NCI-H524 (cell line): ENCODE data around the gene CDC14A.
"Not testable (repeated sequence)": the region's sequence is repeated elsewhere in the genome, so short reads cannot be mapped to it uniquely, and the experiment has no call there.

Experiments used
- DNase-seq, 2 experiments: peaks; one replicate each; lab custom pipeline; 2025; lab: John Stamatoyannopoulos, UW

Gene CDC14A

DNA sequence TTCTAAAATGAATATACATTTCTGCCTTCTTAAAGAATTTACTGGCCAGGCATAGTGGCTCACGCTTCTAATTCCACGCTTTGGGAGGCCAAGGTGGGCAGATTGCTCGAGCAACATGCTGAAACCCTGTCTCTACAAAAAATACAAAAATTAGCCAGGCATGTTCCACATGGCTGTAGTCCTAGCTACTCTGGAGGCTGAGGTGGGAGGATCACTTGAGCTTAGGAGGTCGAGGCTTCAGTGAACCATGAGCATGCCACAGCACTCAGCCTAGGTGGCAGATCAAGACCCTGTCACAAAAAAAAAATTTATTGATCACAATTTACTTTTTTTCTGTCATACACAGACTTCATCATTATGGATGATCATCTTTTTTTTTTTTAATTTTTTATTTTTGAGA lies 11.5 kb downstream of the CDC14A start:
- no peak for DNase-seq

DNA sequence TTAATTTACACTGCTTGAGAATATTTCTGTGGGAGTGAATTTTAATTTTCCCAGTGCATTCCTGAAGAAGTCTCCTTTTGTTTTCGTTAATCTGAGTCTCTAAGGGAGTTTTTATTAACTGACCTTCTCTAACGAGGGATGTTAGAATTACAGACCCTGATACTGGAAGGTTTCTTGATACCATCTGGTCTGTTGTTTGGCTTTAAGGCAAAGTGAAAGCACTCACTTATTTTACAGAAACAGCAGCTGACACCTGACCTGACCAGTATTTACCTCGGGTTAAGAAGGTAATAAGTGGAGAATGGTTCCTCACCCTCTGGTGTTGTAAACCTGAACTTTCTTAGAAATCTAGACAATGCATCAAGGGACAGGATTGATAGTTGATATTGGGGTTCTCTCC lies 12.4 kb downstream of the CDC14A start:
- peak; percentile 27 to 75 for DNase-seq

GRCh38 chr1:100366209-100366525 lies 13.9 kb downstream of the CDC14A start:
- no peak for DNase-seq

- DNase-seq: not testable (repeated sequence)
Observed at GRCh38 chr1:100369339-100369738, 17.0 kb downstream of the CDC14A start.

GRCh38 chr1:100373953-100374352 lies 21.6 kb downstream of the CDC14A start:
- not testable (repeated sequence) for DNase-seq

DNA sequence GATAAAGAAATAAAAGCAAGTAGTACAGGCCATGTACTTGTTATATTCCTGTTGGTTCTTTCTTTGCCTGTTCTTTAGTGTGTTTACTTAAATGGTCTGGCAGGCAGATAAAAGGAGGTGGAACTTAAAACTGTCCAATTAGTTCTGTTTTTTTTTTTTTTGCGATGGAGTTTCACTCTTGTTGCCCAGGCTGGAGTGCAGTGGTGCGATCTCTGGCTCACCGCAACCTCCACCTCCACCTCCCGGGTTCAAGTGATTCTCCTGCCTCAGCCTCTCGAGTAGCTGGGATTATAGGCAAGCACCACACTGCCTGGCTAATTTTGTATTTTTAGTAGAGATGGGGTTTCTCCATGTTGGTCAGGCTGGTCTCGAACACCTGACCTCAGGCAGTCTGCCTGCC lies 24.6 kb downstream of the CDC14A start:
- not testable (repeated sequence) for DNase-seq

DNA sequence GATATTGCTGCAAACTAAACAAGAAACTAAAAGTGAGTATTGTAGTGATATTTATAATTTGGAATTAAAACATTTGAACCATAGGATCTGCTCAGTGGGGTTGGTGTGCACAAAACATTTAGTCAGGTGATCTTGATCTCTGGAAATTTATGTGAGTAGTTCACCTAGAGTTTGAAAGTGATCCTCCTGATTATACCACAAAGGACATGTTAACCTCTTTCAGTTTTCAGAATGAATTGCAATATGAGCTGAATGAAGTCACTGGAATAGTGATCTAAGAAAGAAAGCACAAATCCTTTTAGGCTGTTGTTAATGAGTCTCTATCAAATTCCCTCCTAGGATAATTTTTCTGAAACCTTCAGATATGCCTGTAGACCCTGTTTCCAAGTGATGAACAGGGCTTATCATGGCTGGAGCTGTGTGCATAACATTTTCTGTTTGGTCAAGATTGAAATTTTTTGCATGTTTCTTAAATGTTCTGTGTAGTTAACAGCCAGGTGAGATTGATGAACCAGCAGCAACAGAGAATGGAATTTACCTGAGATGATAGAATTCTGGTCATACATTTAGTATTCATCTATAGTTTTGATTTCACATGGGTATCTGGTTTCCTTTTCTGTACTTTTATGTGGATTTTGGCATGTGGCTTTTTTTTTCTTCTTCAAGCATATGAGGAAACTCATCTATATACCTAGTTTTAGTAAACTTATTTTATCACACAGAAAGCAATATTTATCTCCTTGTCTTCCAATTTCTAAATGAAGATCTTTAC lies 25.5 kb downstream of the CDC14A start:
- no peak for DNase-seq

DNA sequence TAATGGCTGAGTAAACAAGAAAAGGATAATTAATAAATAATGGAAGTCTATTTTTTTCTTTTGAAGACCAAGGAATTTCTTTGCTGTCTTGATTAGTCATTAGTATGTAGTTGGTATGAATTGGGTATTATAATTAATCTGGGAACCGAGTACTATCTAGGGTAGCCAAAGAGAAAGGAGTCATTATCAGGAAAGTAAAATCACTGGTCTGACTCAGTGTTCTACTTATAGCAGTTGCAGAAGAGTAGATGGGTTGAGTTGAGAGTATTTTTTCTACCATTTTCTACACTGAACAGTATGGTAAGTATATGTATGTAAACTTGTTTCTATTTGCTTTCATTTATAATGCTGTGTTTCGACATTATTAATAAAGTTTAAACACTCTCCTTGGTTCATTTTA lies 26.6 kb downstream of the CDC14A start:
- no peak for DNase-seq

GRCh38 chr1:100380635-100381034 lies 28.3 kb downstream of the CDC14A start:
- no peak for DNase-seq

DNA sequence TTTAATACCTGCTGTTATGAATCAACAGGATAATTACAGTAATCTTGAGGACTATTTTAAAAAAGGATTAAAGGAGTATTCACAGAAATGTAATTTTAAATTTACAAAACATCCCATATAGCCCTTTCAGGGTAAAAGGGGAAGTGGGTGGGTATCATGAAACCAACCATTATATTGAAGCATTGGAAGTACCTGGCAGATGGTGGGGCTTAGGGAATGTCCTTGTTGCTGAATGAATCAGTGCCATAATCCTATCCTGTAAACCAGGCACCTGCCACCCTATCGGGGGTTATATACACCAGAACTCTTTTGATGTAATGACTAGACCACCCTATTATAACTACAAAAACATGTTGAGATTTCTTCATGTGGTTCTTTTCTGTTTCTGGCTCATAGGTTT lies 30.4 kb downstream of the CDC14A start:
- peak; percentile 73 to 90 for DNase-seq

DNA sequence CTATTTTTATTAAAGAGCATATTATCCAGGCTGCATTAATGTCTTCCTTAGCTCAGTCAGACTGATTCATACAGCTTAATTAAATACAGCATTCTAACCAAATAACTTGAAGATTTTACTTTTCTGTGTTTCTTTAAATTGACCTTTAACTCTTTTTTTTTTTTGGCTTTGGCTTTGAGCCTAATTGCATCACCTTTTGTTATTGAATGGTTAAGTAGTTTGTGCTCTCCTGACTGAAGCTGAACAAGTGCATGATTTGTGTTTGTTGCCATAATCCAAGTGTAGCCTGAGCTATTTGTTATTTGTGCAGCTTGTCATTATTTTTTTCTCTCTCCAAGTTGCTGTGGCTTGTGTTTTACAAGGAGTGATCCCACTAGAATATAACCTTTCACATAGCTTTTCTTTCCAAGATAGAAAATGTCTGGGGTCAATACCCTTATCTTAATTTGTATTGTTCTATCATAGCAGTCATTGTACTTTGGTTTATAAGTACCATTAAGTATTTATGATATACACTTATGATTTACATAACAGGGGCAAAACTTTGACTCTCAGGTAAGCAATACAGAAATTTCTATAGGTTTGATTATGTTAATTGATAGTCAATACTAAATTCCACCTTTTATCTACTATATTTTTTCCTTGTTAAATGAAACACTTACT lies 31.6 kb downstream of the CDC14A start:
- no peak for DNase-seq

DNA sequence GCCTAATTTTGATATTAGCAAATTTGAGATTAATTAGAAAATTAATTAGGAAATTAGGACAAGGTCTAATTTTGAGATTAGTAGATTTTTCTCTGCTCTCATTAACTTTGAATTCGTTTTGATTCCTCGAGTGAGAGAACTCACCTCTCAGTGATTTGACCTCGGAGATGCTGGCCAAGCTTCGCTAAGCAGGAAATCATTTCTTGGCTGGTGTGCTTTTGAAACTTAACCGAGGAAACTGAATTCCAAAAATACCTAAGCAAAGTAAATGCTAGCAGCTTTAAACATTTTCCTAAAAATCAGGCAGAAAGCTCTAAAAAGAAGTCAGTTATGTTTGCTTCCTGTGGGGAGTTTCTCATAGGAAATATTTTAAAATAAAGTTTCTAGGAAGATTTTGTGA lies 34.9 kb downstream of the CDC14A start:
- DNase-seq: no peak

DNA sequence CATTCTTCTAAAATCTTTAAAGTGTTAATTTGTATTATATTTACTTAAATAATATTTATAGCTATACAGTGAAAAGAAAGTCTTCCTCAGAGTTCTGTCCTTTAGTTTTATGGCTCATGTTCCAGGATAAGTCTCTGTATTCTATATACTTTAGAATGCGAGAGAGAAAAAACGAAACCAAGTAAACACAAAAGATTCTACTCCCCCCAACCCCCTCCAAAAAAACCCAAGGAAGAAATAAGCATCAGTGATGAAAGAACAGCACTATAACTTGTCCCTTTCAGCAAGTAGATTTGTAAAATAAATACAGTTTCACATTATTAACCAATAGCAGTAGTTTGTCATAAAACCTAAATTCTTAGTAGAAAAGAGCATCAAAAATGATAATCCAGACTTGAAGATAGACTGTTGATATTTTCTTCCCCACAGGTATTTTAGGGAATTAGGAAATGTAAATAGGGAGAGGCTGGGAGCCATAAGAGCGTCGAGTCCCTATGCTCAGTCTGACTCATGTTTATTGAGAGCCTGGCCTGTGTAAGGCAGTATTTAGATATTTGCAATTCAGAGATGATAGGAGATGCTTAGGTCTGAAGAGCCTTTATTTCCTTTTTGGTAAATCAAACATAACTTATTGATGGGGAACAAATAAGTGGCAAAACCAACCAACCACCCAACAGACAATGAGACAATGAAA lies 35.5 kb downstream of the CDC14A start:
- no peak for DNase-seq

DNA sequence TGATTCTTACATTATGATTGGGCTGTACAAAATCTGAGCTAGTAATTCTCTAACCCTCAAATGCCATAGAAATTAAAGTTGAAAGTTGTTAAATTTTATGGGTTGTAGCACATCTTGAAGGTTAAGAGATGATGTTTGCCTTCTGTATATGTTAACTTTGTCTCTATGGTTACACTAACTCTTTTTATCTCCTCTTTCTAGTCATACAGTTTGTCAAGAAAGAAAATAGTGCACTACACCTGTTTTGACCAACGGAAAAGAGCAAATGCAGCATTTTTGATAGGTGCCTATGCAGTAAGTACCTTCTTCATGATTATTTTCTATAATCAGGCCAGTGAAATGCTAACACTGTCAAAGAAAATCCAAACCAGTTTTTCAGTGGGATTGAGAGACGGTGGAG lies 38.2 kb downstream of the CDC14A start:
- no peak for DNase-seq

DNA sequence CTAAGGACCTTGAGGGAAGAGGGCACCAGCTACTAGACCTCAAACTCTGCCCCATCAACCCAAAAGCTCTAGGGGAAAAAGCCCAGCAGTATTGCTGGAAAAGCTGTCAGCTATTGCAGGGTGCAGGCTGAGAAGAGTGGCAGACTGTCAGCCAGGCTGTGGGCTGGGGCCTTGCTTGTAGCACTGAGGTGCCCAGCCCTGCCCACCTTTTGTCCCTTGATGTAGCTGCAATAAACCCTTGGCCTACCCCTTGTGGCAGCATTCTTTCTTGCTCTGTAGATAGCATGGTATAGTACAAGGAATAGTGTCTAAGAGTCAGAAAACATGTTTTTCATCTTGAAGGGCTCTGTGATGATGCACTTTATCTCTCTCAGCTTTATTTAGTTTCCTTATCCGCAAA lies 39.4 kb downstream of the CDC14A start:
- DNase-seq: no peak

- DNase-seq: no peak
Observed at GRCh38 chr1:100392756-100393155, 40.5 kb downstream of the CDC14A start.

- DNase-seq: no peak
Observed at GRCh38 chr1:100394285-100394684, 42.0 kb downstream of the CDC14A start.

GRCh38 chr1:100395913-100396312 lies 43.6 kb downstream of the CDC14A start:
- DNase-seq: no peak

DNA sequence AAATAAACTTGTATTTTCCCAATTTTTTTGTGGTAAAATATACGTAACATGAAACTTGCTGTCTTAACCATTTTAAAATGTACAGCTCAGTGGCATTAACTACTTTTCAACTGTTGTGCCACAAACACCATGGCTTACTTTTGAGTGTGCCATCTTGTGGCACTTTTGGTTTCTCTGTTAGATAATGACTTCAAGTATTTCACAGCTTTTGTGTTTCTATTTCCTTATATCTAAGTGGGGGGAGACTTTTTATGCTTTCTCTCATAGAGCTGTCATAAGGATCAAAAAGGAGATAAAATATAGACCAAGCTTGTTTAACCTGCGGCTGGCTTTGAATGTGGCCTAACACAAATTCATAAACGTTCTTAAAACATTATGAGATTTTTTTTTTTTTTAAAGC lies 44.3 kb downstream of the CDC14A start:
- DNase-seq: no peak

DNA sequence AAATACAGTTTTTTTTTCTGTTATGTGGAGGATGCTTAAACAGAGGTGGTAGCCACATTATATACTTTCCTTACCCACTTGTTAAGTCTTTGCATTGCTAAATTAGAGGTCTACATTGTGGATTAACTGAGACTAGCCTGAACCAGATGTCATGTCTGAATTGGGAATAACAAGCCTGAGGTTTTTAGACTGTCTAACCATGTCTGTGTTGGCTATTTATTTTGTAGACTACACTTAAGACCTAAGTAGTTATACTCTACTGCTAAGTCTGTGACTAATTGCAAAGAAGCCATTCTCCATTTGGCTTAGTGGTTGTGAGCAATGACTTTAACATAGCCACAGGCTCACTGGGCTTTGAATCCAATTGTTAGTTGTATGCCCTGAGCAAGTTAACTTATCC lies 45.4 kb downstream of the CDC14A start:
- no peak for DNase-seq

DNA sequence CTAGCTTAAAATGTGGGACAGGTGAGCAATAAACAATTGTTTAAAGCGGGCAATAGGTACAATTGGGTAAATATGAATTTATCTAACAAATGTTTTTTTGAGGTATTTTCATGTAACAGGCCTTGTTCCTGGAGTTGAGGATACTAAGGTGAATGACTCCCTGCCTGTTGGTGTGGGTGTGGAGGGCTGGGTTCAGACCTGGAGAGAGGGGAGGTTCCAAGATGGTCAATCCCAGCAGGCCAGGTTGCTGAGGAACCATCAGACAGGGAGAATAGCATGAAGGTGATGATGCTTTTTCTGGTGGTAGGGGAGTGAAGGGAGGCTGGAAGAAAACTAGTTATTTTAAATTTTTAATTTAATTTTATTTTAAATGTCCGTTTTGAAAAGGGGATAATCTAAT lies 46.3 kb downstream of the CDC14A start:
- no peak for DNase-seq

DNA sequence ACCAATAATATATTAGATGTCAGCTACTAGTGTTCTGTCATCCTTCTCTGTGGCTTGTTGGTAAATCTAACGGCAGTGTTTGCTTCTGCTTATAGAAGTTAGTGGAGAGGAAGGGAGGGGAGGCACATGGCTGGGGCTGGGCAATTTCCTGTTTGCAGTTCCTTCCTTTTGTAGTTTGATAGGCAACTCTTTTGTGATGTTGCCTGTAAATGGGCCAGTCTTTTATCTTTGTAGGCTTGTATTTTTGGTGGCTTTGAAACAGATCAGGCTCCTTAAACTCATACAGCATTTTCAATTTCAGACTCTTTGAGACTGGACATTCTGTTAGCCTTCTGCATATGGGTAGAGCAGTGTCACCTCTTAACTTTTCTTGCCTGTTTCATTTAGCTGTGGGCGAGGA lies 48.1 kb downstream of the CDC14A start:
- no peak for DNase-seq

DNA sequence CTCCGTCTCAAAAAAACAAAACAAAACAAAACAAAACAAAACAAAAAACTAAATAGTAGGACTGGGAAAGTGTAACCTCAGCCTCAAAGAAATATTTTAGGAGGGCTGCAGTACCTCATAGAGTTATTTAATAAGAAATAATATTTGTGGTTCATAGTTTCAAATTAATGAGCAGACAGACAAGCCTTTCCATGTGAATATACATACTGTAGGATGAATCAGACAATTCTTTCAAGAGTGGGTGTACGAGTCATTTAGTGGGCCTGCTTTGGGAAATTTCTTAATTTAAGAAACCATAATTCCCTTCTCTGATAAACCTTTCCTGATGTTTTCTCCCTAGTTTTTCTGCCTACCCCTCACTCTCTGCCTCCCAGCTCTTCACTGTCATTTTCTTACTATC lies 52.5 kb downstream of the CDC14A start:
- no peak for DNase-seq
